ENCODE results near the gene SAMM50.

The SAMM50 gene

GRCh38 chr22:43993072-43993760, 38.0 kb downstream of the SAMM50 start:
- peak; percentile 84 for DNase-seq (ENCODE audit: low spot score)
- peak; percentile 98 for TF ChIP-seq CTCF (IDR thresholded peaks at IDR 0.05; ENCODE audit: extremely low read depth, insufficient read depth, missing control alignments)
- in situ Hi-C loops (cut with MboI; ENCODE audit: low pct_unique_long_range_greater_than_20kb, low sequenced_read_pairs, unreplicated experiment) = loop anchor here (25.0 kb wide), 1 partner anchor 619 kb away; no protein-coding TSS in a partner anchor

GRCh38 chr22:43994006-43994405, 38.8 kb downstream of the SAMM50 start:
- DNase-seq (ENCODE audit: low spot score) = no peak
- in situ Hi-C loops (cut with MboI; ENCODE audit: low pct_unique_long_range_greater_than_20kb, low sequenced_read_pairs, unreplicated experiment) = loop anchor here (25.0 kb wide), 1 partner anchor 618 kb away; no protein-coding TSS in a partner anchor
- TF ChIP-seq CTCF (IDR thresholded peaks at IDR 0.05; ENCODE audit: extremely low read depth, insufficient read depth, missing control alignments) = no peak

- no peak for DNase-seq (ENCODE audit: low spot score)
- in situ Hi-C loops (cut with MboI; ENCODE audit: low pct_unique_long_range_greater_than_20kb, low sequenced_read_pairs, unreplicated experiment) = loop anchor here (25.0 kb wide), 1 partner anchor 618 kb away; no protein-coding TSS in a partner anchor
- no peak for TF ChIP-seq CTCF (IDR thresholded peaks at IDR 0.05; ENCODE audit: extremely low read depth, insufficient read depth, missing control alignments)
These were observed 39.2 kb downstream of the SAMM50 start for GRCh38 chr22:43994416-43994815.

- DNase-seq (ENCODE audit: low spot score) = no peak
- TF ChIP-seq CTCF (IDR thresholded peaks at IDR 0.05; ENCODE audit: extremely low read depth, insufficient read depth, missing control alignments) = no peak
- in situ Hi-C loops (cut with MboI; ENCODE audit: low pct_unique_long_range_greater_than_20kb, low sequenced_read_pairs, unreplicated experiment) = loop anchor here (5.0 to 25.0 kb wide), 2 partner anchors 82 to 617 kb away; no protein-coding TSS in a partner anchor
These were observed 39.9 kb downstream of the SAMM50 start for GRCh38 chr22:43995057-43995685.

- in situ Hi-C loops (cut with MboI; ENCODE audit: low pct_unique_long_range_greater_than_20kb, low sequenced_read_pairs, unreplicated experiment) = loop anchor here (5.0 to 25.0 kb wide), 2 partner anchors 82 to 617 kb away; no protein-coding TSS in a partner anchor
- TF ChIP-seq CTCF (IDR thresholded peaks at IDR 0.05; ENCODE audit: extremely low read depth, insufficient read depth, missing control alignments) = no peak
- DNase-seq (ENCODE audit: low spot score) = peak; percentile 36
These were observed 40.5 kb downstream of the SAMM50 start for GRCh38 chr22:43995798-43996169.

- in situ Hi-C loops (cut with MboI; ENCODE audit: low pct_unique_long_range_greater_than_20kb, low sequenced_read_pairs, unreplicated experiment) = loop anchor here (5.0 to 25.0 kb wide), 2 partner anchors 81 to 616 kb away; no protein-coding TSS in a partner anchor
- TF ChIP-seq CTCF (IDR thresholded peaks at IDR 0.05; ENCODE audit: extremely low read depth, insufficient read depth, missing control alignments) = no peak
- DNase-seq (ENCODE audit: low spot score) = peak; percentile 83
These were observed 41.1 kb downstream of the SAMM50 start for GRCh38 chr22:43996170-43996980.

All from GM13977 (cell line).